ENCODE results near the gene TAS1R3.

- TF ChIP-seq POLR2AphosphoS5 (IDR thresholded peaks at IDR 0.05; ENCODE audit: low read depth, low read length) = peak; percentile 89
- peak; percentile 58; the same call in 1 of the 2 replicates for TF ChIP-seq TAF1 (IDR thresholded peaks at IDR 0.05; ENCODE audit: borderline replicate concordance, insufficient read depth, low read length)
- no peak for TF ChIP-seq REST (IDR thresholded peaks at IDR 0.05; ENCODE audit: insufficient read depth in 1 of 2, low read depth in 2 of 2, low read length in 2 of 2)
Measured at GRCh38 chr1:1324524-1325287, 6.4 kb upstream of the TAS1R3 start, which contains the start of the genes CPTP and INTS11.

Data from PFSK-1 (cell line).